Stimulated activated CD8-positive, alpha-beta memory T cell treated with anti-CD3 and anti-CD28 coated beads, Interleukin-15, amount 100 ng/mL, for 48 hours (primary cell): Measurements from ENCODE around the gene KAT6B.

Experiments
- DNase-seq, 2 donors: peaks; one replicate each; pipeline ENCODE4 v3.0.0-alpha.2; 2020; ENCODE audit warnings: low read depth in 2 of 2

KAT6B gene

GRCh38 chr10:74823791-74824183 is 2.6 kb upstream of the KAT6B start:
- DNase-seq, result no peak

- DNase-seq, result peak in 1 of 2 donors; percentile 10
These were observed 2.1 kb upstream of the KAT6B start for GRCh38 chr10:74824184-74824899.

- peak; percentile 11 to 21 for DNase-seq
These were observed 1.5 kb upstream of the KAT6B start for GRCh38 chr10:74824900-74825370.

- DNase-seq, result peak; percentile 22
These were observed 844 bp upstream of the KAT6B start for GRCh38 chr10:74825371-74826141.

- no peak for DNase-seq
These were observed 643 bp downstream of the KAT6B start for GRCh38 chr10:74827045-74827441.

GRCh38 chr10:74827694-74828093 is 1.3 kb downstream of the KAT6B start:
- no peak for DNase-seq

DNA sequence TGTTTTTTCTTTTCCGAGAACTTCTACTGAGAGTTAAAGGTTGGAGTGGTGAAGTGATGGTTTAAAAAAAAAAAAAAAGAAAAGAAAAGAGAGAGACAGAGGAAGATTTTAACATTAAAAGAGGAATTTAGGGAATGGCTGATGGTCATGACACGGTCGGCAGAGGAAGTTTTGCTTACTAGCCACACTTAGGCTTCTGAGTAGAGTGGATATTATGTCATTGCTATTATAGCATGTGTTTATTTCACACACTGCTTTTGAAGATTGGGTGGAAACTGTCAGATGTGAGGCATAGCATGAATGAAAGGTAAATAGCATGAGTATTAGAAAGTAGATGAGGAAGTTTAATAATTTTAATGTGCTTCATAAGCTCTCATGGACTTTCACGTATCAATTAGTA is 2.5 kb downstream of the KAT6B start:
- no peak for DNase-seq

GRCh38 chr10:74831518-74832120 is 5.2 kb downstream of the KAT6B start:
- DNase-seq, result no peak

DNA sequence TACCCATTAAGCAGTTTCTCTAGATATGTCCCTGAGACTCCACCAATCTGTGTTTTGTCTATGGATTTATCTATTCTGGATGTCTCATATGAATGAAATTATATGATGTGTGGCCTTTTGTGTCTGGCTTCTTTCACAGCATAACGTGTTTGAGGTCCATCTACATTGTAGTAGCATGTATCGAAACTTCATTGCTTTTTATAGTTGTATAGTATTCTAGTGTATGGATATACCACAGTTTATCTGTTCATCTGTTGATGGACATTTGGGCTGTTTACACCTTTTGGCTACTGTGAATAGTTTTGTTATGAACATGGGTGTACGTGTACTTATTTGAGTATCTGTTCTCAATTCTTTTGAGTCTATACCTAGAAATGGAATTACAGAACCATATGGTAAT is 9.6 kb downstream of the KAT6B start:
- no peak for DNase-seq

DNA sequence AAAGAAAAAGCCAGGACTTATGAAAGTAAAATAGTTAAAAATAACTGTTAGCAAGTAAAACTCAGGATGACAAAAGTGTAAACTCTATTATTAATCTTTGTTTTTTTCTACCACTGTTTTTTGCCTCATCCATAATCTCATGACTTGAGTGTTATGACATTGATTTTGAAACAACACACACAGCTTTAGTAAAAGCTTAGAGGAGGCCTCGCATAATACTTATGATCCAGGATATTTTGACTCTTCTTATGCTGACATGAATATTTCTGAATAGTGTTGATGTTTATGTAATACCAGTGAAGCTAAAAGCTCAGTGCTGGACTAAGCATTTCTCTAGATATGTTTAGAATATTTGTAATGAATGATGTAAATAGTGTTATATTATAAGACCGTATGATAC is 10.5 kb downstream of the KAT6B start:
- DNase-seq, result no peak

- no peak for DNase-seq
These were observed 11.3 kb downstream of the KAT6B start for GRCh38 chr10:74837743-74838142.

DNA sequence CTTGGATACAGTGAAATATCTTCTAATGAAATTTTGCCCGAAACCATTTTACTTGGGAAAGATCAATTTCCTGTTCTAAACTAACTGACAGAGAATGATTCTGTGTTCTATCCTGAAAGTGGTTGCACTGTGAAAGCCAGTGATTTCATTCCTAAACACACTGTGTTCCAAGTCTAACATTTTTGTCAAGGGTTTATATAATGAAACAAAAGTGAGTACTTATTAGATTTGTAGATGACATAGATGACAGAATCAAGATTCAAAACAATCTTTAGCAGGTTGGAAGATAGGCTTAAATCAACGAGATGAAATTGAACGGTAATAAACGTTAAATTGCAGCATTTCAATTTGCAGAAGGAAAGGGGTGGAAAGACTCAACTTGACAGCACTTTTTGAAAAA is 13.3 kb downstream of the KAT6B start:
- no peak for DNase-seq

DNA sequence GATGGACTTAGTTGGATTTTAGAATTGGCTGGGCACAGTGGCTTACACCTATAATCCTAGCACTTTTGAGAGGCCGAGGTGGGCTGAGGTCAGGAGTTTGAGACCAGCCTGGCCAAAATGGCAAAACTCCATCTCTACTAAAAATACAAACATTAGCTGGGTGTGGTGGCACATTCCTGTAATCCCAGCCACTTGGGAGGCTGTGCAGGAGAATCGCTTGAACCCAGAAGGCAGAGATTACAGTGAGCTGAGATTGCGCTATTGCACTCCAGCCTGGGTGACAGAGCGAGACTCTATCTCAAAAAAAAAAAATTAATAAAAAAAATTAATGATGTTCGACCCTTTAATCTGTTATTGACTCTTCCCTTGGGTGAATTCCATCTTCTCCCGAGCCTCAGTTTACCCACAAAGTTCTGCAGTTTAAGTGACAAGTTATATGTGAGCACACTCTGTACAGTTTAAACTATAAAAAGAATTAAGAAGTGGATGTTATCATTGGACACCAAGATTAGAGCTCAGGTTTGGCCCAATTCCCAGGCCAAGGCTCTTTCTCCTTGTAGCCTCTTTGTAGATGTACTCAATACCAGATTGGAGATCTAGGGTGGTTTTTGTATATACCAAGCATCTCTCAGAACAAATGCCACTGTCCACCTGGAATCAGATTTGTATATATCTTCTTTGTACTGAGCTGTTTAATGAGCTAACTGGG is 15.0 kb downstream of the KAT6B start:
- no peak for DNase-seq

DNA sequence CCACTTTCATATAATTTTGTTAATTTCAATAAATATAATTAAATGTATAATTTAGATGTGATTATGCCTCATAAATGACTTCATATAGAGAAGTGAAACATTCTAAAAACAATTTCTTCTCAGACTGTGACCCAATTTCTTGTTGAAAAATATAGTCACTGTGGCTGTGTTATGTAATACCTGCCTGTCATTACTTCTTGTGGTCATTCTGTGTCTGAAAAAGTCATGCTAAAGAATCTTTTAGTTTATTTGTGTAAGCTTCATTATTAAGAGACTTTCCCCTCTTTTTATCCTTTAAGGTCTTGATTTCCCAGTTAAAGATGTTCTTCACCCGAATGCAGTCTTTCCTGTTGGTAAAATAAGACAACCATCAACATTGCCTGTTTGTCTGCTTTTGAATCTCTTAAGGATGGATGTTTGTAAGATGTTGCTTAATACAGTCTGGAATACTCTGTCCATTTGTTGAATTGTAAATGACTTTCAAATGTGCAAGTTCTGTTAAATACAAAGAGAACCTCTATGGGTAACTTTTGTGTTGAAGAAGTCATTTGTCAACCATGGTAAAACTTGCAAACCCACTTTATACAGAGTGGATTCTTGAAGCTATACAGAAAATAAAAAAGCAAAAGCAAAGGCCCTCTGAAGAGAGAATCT is 16.0 kb downstream of the KAT6B start:
- no peak for DNase-seq

DNA sequence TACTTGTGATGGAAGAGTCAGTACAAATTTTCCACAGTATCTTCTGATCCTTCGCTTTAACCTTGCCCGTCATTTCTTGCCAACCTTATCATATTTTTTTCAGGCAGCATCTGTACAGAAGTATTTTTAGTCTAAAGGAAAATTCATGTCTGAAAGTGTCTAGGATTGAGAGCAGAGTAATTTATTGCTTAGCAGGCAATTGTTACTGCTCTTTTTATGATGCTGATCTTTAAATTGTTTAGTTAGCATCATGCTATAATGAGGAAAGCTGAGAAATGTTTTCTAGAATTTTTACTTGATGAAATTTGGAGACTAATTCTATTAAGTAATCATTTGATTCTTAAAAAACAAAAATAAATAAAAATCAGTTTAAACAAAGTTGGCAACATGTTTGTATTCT is 20.6 kb downstream of the KAT6B start:
- no peak for DNase-seq

DNA sequence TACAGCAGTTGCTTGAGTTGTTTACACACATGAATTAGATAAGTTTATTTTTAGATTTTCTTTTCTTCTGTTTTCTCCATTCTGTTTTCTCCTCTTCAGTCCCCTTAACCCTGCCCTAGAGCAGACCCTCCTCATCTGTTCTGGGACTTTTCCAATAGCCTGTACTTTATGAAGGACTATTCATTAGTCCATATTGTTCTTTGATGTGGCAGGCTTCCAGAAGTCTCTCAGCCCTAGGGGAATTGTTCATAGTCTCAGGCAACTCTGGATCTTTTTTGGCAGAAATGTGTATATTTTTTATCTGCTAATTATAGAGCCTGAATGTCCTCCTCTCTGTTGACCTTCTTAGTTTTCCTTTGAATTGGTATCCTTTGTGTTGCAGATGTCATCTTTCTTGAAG is 25.4 kb downstream of the KAT6B start:
- DNase-seq, result no peak

DNA sequence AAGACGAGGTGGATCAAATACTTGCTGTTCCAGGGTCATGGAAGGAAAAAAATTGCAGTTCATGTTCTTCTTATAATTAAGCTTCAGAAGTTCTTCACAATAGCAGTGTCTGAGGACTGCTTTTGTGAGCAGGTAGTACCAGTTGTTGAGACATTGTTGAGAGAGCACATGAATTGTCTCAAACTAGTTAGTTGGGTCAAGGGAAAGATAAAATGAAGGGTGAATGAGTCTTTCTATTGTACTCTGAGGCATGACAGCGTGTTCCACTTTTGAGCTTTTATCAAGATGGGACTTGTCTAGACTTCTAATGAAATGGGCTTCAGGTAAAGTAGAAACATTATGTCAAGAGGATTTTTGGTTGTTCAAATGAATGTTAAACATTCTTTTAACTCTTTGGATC is 26.0 kb downstream of the KAT6B start:
- DNase-seq, result no peak

DNA sequence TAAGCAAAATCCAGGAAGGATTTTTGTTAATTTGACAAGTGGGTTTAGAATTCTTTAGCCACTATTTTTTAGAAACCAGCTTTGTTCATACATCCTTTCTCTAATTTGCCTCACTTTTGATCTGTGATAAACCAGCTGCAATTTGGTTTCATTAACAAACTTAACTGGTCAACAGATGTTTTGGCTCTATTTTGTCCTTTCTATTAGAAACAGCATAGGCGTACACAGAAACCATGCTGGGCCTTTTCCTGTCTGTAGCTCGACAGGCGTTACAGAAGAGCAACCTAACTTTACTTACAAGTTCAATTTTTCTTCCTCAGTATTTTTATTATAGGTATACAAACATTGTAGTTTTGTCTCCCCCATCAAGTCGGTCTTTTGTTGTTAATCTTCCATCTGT is 28.2 kb downstream of the KAT6B start:
- DNase-seq, result no peak

- no peak for DNase-seq
These were observed 28.6 kb downstream of the KAT6B start for GRCh38 chr10:74855027-74855426.

- DNase-seq, result no peak
These were observed 29.0 kb downstream of the KAT6B start for GRCh38 chr10:74855439-74855838.

GRCh38 chr10:74856940-74857339 is 30.5 kb downstream of the KAT6B start:
- DNase-seq, result no peak

- no peak for DNase-seq
These were observed 31.2 kb downstream of the KAT6B start for GRCh38 chr10:74857586-74857985.
